Neural cell (in vitro differentiated cells): ENCODE data around the gene KDM4B. TPM values are rescaled to one million over a fixed set of nuclear protein-coding genes. Genes with fewer than 3 reads are reported as not detected.

ENCODE experiments used
- H2AFZ ChIP-seq: fragments of 200-600, 300-800 bp; sonication (generic), shearing (Covaris generic); 2 replicates; pipeline ENCODE4 v1.6.0; 2014; ENCODE audit warnings: low read depth, mild to moderate bottlenecking, antibody characterized with exemption, low read length, moderate library complexity
- H3F3A ChIP-seq: fragments of 200-600 bp; shearing (Covaris generic); 2 replicates; pipeline ENCODE4 v1.6.1; 2016; ENCODE audit warnings: mild to moderate bottlenecking, moderate library complexity, mixed read lengths, antibody characterized with exemption, low read length; ENCODE audit not compliant: insufficient read depth, poor library complexity, severe bottlenecking
- H3K27ac ChIP-seq: fragments of 200-600, 300-800 bp; sonication (generic), shearing (Covaris generic); 2 replicates; pipeline ENCODE4 v1.5.1; 2014; ENCODE audit warnings: mild to moderate bottlenecking, low read length, moderate library complexity
- H3K27me3 ChIP-seq: fragments of 300-800, 200-600 bp; sonication (generic), shearing (Covaris generic); 2 replicates; pipeline ENCODE4 v1.6.0; 2014; ENCODE audit warnings: mild to moderate bottlenecking, low read depth, low read length, moderate library complexity; ENCODE audit not compliant: insufficient read depth
- H3K36me3 ChIP-seq: fragments of 300-800, 200-600 bp; sonication (generic), shearing (Covaris generic); 2 replicates; pipeline ENCODE4 v1.5.1; 2014; ENCODE audit warnings: mild to moderate bottlenecking, antibody characterized with exemption, low read length, moderate library complexity; ENCODE audit not compliant: insufficient read depth
- H3K4me2 ChIP-seq: fragments of 300-800, 200-600 bp; sonication (generic), shearing (Covaris generic); 2 replicates; pipeline ENCODE4 v1.6.0; 2014; ENCODE audit warnings: mild to moderate bottlenecking, low read length
- H3K4me3 ChIP-seq: fragments of 300-800, 200-600 bp; sonication (generic), shearing (Covaris generic); 2 replicates; pipeline ENCODE4 v1.5.1; 2014; ENCODE audit warnings: mild to moderate bottlenecking, low read length, moderate library complexity
- H3K79me2 ChIP-seq: fragments of 200-600 bp; shearing (Covaris generic); replicated peaks from 2 replicates; pipeline ENCODE4 v1.6.0; 2014; ENCODE audit warnings: mild to moderate bottlenecking, low read length, moderate library complexity; ENCODE audit not compliant: insufficient read depth
- H3K9ac ChIP-seq: fragments of 300-800, 200-600 bp; sonication (generic), shearing (Covaris generic); 2 replicates; pipeline ENCODE4 v1.6.1; 2016; ENCODE audit warnings: mild to moderate bottlenecking, low read length, mixed read lengths
- H3K9me2 ChIP-seq: fragments of 200-600 bp; shearing (Covaris generic); 2 replicates; pipeline ENCODE4 v1.6.1; 2016; ENCODE audit warnings: mild to moderate bottlenecking, low read length, mixed read lengths; ENCODE audit not compliant: insufficient read depth
- H3K9me3 ChIP-seq: fragments of 200-600, 300-800 bp; sonication (generic), shearing (Covaris generic); 2 replicates; pipeline ENCODE4 v1.6.1; 2016; ENCODE audit warnings: mild to moderate bottlenecking, mixed run types, low read length, moderate library complexity, mixed read lengths
- H4K20me1 ChIP-seq: fragments of 200-600 bp; shearing (Covaris generic); 2 replicates; pipeline ENCODE4 v1.6.1; 2016; ENCODE audit warnings: mild to moderate bottlenecking, mixed run types; ENCODE audit not compliant: insufficient read depth
- EP300 ChIP-seq: fragments of 450-650 bp; conservative IDR thresholded peaks from 2 replicates; pipeline ENCODE4 v1.6.1; 2014; ENCODE audit warnings: antibody characterized with exemption, mild to moderate bottlenecking, moderate library complexity; ENCODE audit not compliant: poor library complexity, severe bottlenecking
- POLR2AphosphoS5 ChIP-seq: IDR thresholded peaks from 2 replicates; pipeline ENCODE4 v1.6.1; 2012
- RAD21 ChIP-seq: fragments of 450-650 bp; conservative IDR thresholded peaks from 2 replicates; pipeline ENCODE4 v1.6.1; 2014; ENCODE audit warnings: antibody characterized with exemption, mild to moderate bottlenecking, moderate library complexity
- REST ChIP-seq: IDR thresholded peaks from 2 replicates; pipeline ENCODE4 v1.6.1; 2012; ENCODE audit warnings: borderline replicate concordance
- TAF1 ChIP-seq: IDR thresholded peaks from 2 replicates; pipeline ENCODE4 v1.6.1; 2012; ENCODE audit warnings: low read depth
- polyA plus RNA-seq: library from polyadenylated mRNA; depleted of rRNA; stranded (reverse); fragments of >200 nt; gene quantifications from 2 replicates; pipeline ENCODE4 v1.2.3, GENCODE V29; 2014
- TF ChIP-seq, protein P1 (sequence below): fragments of 450-650 bp; IDR thresholded peaks from 2 replicates; pipeline ENCODE4 v1.5.1; 2014; ENCODE audit warnings: antibody characterized with exemption, mild to moderate bottlenecking, moderate library complexity; ENCODE audit not compliant: poor library complexity, severe bottlenecking

The KDM4B gene
- polyA plus RNA-seq, 1 donor from 2014 or later, result 19.1 TPM

GRCh38 chr19:5038631-5039271 is 69.8 kb downstream of the KDM4B start:
- Histone ChIP-seq H3K4me3 (no peak overlapping the region), H3K27ac (no peak overlapping the region), H3K9me2 (no peaks in the 10 kb centered on the region), H3K4me2 (no peak overlapping the region), H3K9me3 (no peaks in the 10 kb centered on the region), H4K20me1 (no peaks in the 10 kb centered on the region), H3K36me3 (no peaks in the 10 kb centered on the region), H3K79me2 (no peaks in the 10 kb centered on the region), H3K9ac (no peak overlapping the region), H2AFZ (no peak overlapping the region), H3K27me3 (no peaks in the 10 kb centered on the region), H3F3A (no peaks in the 10 kb centered on the region)
- no peak for TF ChIP-seq TAF1
- peak; percentile 11 for TF ChIP-seq RAD21
- TF ChIP-seq, protein P1, sequence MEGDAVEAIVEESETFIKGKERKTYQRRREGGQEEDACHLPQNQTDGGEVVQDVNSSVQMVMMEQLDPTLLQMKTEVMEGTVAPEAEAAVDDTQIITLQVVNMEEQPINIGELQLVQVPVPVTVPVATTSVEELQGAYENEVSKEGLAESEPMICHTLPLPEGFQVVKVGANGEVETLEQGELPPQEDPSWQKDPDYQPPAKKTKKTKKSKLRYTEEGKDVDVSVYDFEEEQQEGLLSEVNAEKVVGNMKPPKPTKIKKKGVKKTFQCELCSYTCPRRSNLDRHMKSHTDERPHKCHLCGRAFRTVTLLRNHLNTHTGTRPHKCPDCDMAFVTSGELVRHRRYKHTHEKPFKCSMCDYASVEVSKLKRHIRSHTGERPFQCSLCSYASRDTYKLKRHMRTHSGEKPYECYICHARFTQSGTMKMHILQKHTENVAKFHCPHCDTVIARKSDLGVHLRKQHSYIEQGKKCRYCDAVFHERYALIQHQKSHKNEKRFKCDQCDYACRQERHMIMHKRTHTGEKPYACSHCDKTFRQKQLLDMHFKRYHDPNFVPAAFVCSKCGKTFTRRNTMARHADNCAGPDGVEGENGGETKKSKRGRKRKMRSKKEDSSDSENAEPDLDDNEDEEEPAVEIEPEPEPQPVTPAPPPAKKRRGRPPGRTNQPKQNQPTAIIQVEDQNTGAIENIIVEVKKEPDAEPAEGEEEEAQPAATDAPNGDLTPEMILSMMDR, result peak; percentile 45

- H3K9ac ChIP-seq, result no peak overlapping the region
- no peak overlapping the region for H3K27ac ChIP-seq
- H3F3A ChIP-seq, result no peaks in the 10 kb centered on the region
These were observed 71.0 kb downstream of the KDM4B start for GRCh38 chr19:5039642-5040543.

More at GRCh38 chr19:5039642-5040543, 71.0 kb downstream of the KDM4B start:
- H3K9me2 ChIP-seq, result no peaks in the 10 kb centered on the region
- no peaks in the 10 kb centered on the region for H3K79me2 ChIP-seq
- TF ChIP-seq REST (no peak), EP300 (no peak), RAD21 (no peak), POLR2AphosphoS5 (no peak), TAF1 (no peak)
- no peaks in the 10 kb centered on the region for H3K27me3 ChIP-seq
- H3K36me3 ChIP-seq, result no peaks in the 10 kb centered on the region
- no peak overlapping the region for H3K4me3 ChIP-seq
- no peak overlapping the region for H3K4me2 ChIP-seq
- H4K20me1 ChIP-seq, result no peaks in the 10 kb centered on the region
- no peaks in the 10 kb centered on the region for H3K9me3 ChIP-seq
- no peak overlapping the region for H2AFZ ChIP-seq
